ENCODE data around the gene ZBTB9. TPM values are rescaled to one million over a fixed set of nuclear protein-coding genes. Genes with fewer than 3 reads are reported as not detected.

The ZBTB9 gene
- total RNA-seq, 4 donors from 2014 or later, result 4.1 to 5.9 (median 4.6) TPM

DNA sequence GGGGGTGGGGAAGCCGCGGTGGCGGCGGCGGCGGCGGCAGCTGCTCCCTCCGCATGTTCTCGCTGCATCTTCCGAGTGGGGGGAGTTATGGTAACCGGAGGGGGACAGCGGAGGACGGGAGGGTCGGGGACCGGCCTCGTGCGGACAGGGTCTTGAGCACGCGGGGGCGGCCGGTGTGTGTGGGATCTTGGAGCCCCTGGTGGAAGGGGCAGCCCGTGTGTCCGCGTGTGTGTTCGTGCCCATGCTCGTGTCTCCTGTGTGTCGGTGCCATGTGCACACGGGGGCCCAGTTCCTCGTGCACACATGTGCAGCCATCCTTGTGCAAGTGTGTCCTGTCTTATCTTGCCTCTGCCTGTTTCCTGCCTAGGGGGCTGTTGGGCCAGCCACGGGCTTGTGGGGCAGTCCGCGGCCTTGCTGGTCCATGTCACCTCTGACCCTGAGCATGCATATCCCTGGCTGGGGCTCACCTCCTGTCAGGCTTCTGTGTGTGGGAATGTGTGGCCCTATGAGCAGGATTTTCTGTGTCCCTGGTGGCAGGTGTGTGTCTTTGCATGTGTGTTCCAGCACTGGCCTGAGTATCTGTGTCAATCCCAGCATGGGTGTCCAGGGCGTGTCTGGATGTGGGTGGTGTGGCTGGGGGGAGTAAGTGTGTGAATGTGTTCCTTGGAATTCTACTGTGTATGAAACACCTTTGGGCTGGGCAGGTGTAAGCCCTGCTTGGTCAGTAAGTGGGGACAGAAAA, 26.0 kb upstream of the ZBTB9 start:
- TF ChIP-seq POLR2A (IDR thresholded peaks at IDR 0.05), result no peak
- TF ChIP-seq, protein P1, sequence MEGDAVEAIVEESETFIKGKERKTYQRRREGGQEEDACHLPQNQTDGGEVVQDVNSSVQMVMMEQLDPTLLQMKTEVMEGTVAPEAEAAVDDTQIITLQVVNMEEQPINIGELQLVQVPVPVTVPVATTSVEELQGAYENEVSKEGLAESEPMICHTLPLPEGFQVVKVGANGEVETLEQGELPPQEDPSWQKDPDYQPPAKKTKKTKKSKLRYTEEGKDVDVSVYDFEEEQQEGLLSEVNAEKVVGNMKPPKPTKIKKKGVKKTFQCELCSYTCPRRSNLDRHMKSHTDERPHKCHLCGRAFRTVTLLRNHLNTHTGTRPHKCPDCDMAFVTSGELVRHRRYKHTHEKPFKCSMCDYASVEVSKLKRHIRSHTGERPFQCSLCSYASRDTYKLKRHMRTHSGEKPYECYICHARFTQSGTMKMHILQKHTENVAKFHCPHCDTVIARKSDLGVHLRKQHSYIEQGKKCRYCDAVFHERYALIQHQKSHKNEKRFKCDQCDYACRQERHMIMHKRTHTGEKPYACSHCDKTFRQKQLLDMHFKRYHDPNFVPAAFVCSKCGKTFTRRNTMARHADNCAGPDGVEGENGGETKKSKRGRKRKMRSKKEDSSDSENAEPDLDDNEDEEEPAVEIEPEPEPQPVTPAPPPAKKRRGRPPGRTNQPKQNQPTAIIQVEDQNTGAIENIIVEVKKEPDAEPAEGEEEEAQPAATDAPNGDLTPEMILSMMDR (IDR thresholded peaks at IDR 0.05), result peak in 4 of 6 experiments; percentile 13 to 50 (median 30)
- Histone ChIP-seq H3K36me3 (no peaks in the 10 kb centered on the region), H3K27ac (peak overlapping the region in 2 of 3 donors; percentile 1 to 27), H3K4me3 (replicated peaks in 1 of 3) (peak overlapping the region in 2 of 3 donors; percentile 32 to 43), H3K9me3 (no peaks in the 10 kb centered on the region), H3K27me3 (no peaks in the 10 kb centered on the region), H3K4me1 (peaks cover 26 to 34% of the 10 kb centered on the region in 2 donors)
- DNase-seq, result peak; percentile 28 to 29
- intact Hi-C loops (cut with DNase I), result loop anchor here (10.0 kb wide), 1 partner anchor 224 kb away; the partner anchor contains the start of genes HSD17B8, RING1, RXRB and SLC39A7
- WGBS, 2 donors, result 4 to 9% methylated on average over 12 to 30 of the region's 33 CpGs

DNA sequence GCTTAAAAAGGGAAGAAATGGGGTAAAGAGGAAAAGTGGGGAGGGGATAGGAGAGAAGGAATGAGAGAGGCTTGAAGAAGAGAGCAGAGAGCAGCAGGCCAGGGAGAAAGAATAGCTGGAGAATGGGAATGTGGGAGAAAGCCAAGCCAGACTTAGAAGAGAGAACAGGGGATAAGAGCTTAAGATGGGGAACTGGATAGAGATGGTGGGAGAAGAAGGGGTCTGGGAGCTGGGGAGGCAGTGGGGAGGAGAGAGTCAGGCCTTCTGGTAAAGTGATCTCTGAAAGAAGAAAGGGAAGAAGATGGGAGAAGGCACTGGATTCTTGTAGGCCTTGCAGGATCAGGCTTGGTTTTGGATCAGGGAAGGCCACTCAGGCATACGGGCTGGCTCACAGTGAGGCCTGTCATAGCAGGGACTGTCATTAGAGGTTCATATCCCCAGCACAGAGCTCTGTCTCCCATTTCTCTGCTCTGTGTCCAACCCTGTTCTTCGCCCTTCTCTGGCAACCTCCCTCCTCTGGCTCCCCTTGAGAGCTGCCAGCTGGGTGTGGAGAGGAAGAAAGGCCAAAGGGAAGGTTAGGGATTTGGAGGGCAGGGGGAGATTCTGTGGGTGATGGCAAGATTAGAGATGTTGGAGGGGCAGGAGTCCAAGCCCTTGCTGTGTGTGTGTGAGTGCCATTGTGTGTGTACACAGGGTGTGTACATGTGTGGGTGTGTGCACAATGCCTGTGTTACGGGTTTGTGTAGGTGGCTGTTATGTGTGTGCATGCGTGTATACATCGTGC, 25.2 kb upstream of the ZBTB9 start:
- 68 to 81% methylated on average over 5 of the region's 5 CpGs for WGBS, 2 donors

DNA sequence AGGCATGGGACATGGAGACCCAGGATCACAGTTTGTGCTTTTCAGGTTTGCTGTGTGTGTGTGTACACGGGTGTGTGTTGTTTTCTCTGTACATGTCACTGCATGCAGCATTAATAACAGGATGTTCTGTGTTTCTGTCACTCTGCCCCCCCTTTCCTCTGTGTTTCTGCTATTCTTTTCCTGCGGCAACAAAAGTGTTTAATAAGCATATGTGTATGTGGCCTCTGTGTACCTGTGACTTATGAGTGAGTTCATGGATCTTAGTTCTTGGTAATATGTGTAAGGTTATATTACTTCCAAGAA, 24.7 kb upstream of the ZBTB9 start:
- no peaks in the 10 kb centered on the region for H3K27me3 ChIP-seq
- no peak for TF ChIP-seq POLR2A (IDR thresholded peaks at IDR 0.05)
- TF ChIP-seq, protein P1 (IDR thresholded peaks at IDR 0.05), result no peak
- no peaks in the 10 kb centered on the region for H3K9me3 ChIP-seq
- 62 to 67% methylated on average over 2 of the region's 2 CpGs for WGBS, 2 donors
- H3K36me3 ChIP-seq, result no peaks in the 10 kb centered on the region
- H3K4me1 ChIP-seq, result peaks cover 22 to 29% of the 10 kb centered on the region in 2 donors
- DNase-seq, result no peak
- no peak overlapping the region for H3K27ac ChIP-seq
- H3K4me3 ChIP-seq (replicated peaks in 1 of 3), result no peak overlapping the region
- intact Hi-C loops (cut with DNase I), result loop anchor here (10.0 kb wide), 1 partner anchor 225 kb away; the partner anchor contains the start of genes HSD17B8, RING1, RXRB and SLC39A7

More for the DNA sequence above, 25.2 kb upstream of the ZBTB9 start:
- Histone ChIP-seq H3K4me1 (peaks cover 26 to 34% of the 10 kb centered on the region in 2 donors), H3K4me3 (replicated peaks in 1 of 3) (peak overlapping the region in 1 of 3 donors; percentile 43), H3K36me3 (no peaks in the 10 kb centered on the region), H3K27me3 (no peaks in the 10 kb centered on the region), H3K27ac (peak overlapping the region in 2 of 3 donors; percentile 1 to 27), H3K9me3 (no peaks in the 10 kb centered on the region)
- intact Hi-C loops (cut with DNase I), result loop anchor here (10.0 kb wide), 1 partner anchor 224 kb away; the partner anchor contains the start of genes HSD17B8, RING1, RXRB and SLC39A7
- TF ChIP-seq POLR2A (IDR thresholded peaks at IDR 0.05), result no peak
- TF ChIP-seq, protein P1 (IDR thresholded peaks at IDR 0.05), result no peak
- DNase-seq, result no peak

DNA sequence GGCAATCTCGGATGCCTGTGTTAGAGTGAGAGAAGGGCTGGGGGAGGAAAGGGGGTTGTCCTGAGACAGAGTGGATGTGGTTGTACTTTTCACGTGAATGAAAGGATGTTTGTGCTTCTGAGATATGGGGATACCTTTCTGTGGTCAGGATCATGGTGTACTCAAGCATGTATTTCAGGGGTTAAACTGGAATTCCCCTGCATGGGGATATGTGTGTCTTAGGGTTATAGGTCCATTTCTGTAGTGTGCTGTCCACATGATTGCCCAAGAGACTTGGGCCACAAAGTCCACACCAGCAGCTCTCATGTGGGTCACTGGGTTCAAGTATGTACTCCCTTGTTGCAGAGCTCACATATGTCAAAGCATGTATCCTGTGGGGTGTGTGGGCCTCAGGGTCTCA, 24.0 kb upstream of the ZBTB9 start:
- H3K27ac ChIP-seq, result no peak overlapping the region
- no peaks in the 10 kb centered on the region for H3K9me3 ChIP-seq
- 65 to 77% methylated on average over 2 of the region's 2 CpGs for WGBS, 2 donors
- no peak overlapping the region for H3K4me3 ChIP-seq (replicated peaks in 1 of 3)
- intact Hi-C loops (cut with DNase I), result no loop called here
- H3K27me3 ChIP-seq, result no peaks in the 10 kb centered on the region
- peaks cover 17 to 23% of the 10 kb centered on the region in 2 donors for H3K4me1 ChIP-seq
- H3K36me3 ChIP-seq, result peaks cover 2 to 4% of the 10 kb centered on the region in 2 donors
- TF ChIP-seq POLR2A (IDR thresholded peaks at IDR 0.05), result no peak
- TF ChIP-seq, protein P1 (IDR thresholded peaks at IDR 0.05), result no peak
- no peak for DNase-seq

Measured in thyroid gland (tissue), 4 donors.